Vagina (tissue), 2 donors: ENCODE measurements around the gene PDK2. TPM values are rescaled to one million over a fixed set of nuclear protein-coding genes. Genes with fewer than 3 reads are reported as not detected.
A peak's percentile ranks its signal among the peaks of the same experiment; 100 is the strongest.

Experiments used
- DNase-seq, 2 donors: peaks; one replicate each; pipeline ENCODE4 v3.0.0-alpha.2; 2017; ENCODE audit errors: extremely low spot score in 2 of 2
- H3K27ac ChIP-seq: fragments of 200-600 bp; sonication (generic); one replicate; pipeline ENCODE4 v1.5.1; 2019
- H3K27me3 ChIP-seq: fragments of 200-600 bp; sonication (generic); one replicate; pipeline ENCODE4 v1.5.1; 2019
- H3K36me3 ChIP-seq, 2 donors: fragments of 200-600 bp; sonication (generic); one replicate each; pipeline ENCODE4 v1.5.1; 2017 to 2019
- H3K4me1 ChIP-seq: fragments of 200-600 bp; sonication (generic); one replicate; pipeline ENCODE4 v1.5.1; 2019
- H3K4me3 ChIP-seq, 2 donors: fragments of 200-600 bp; sonication (generic); 1 replicate in 1 of 2; 2 replicates in 1 of 2; pipeline ENCODE4 v1.5.1; 2016 to 2019
- H3K9me3 ChIP-seq: fragments of 200-600 bp; sonication (generic); one replicate; pipeline ENCODE4 v1.5.1; 2019
- POLR2A ChIP-seq, 2 donors: fragments of 450-650 bp; IDR thresholded peaks; one replicate each; pipeline ENCODE4 v1.6.1; 2017; ENCODE audit warnings: antibody characterized with exemption in 2 of 2, mild to moderate bottlenecking in 2 of 2, moderate library complexity in 2 of 2
- POLR2AphosphoS5 ChIP-seq, 2 donors: sonication (generic); formaldehyde crosslinking; IDR thresholded peaks; one replicate each; pipeline ENCODE4 v1.9.0; 2017; ENCODE audit warnings: antibody characterized with exemption in 2 of 2, mild to moderate bottlenecking in 2 of 2, low read depth in 1 of 2; ENCODE audit not compliant: insufficient read depth in 1 of 2
- intact Hi-C: fragments of 100-400 bp; cut with DNase I; formaldehyde crosslinking; loops from one replicate; pipeline ENCODE4 v1.15.1; 2023
- total RNA-seq: library from RNA; depleted of rRNA; stranded (reverse); fragments of >200 nt; gene quantifications from one replicate; pipeline ENCODE4 v1.2.3, GENCODE V29; 2016
- TF ChIP-seq, protein P1 (sequence below), 3 experiments: fragments of 450-650 bp in 2 of 3; fragments of 200-600 bp in 1 of 3; sonication (generic) in 1 of 3; IDR thresholded peaks; one replicate each; pipeline ENCODE4 v1.5.1; 2017 to 2019; ENCODE audit warnings: antibody characterized with exemption in 3 of 3, mild to moderate bottlenecking in 2 of 3, moderate library complexity in 2 of 3

Gene PDK2
- total RNA-seq, 1 donor from 2014 or later, result 44.4 TPM

DNA sequence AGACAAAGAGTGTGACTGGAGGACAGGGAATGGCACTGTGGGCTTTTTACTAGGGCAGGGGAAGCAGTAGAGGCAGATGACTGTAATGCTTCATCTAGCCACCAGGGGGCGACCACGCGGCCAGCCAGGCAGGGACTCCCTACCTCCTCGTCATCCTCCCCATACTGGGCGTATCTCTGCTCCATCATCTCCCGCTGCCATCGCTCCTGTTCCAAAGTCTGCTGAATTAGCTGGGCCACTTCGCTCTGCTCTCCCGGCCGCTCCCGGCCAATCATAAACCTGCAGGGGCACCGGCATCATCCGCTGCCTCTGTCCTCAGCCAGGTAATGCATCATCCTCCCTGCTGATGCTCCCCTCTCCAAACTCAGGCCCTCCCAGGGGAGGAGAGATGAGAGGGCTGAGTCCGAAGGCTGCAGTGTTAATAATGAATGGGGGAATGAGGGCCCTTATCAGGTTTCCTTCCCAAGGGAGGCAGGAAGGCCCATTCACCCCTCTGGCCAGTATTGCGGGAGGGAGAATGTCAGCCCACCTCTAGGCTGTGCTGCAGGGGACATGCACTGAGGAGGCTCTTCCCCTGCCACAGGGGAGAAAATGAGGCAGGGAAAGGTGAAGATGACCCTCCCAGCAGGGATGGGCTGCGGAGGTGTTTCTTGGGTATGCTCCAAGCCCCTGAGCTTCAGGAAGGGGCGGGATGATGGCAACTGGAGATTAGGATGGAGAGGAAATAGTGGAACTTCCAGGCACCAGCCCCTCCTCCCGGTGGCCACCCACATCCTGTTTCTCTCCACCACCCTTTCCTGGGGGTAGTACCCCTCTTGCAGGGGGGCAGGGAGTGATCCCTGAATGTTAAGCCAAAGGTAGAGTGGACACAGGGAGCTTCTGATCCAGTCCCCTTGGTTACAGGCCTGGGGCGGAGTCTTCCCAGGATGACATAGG is 45.1 kb downstream of the PDK2 start:
- TF ChIP-seq, protein P1, sequence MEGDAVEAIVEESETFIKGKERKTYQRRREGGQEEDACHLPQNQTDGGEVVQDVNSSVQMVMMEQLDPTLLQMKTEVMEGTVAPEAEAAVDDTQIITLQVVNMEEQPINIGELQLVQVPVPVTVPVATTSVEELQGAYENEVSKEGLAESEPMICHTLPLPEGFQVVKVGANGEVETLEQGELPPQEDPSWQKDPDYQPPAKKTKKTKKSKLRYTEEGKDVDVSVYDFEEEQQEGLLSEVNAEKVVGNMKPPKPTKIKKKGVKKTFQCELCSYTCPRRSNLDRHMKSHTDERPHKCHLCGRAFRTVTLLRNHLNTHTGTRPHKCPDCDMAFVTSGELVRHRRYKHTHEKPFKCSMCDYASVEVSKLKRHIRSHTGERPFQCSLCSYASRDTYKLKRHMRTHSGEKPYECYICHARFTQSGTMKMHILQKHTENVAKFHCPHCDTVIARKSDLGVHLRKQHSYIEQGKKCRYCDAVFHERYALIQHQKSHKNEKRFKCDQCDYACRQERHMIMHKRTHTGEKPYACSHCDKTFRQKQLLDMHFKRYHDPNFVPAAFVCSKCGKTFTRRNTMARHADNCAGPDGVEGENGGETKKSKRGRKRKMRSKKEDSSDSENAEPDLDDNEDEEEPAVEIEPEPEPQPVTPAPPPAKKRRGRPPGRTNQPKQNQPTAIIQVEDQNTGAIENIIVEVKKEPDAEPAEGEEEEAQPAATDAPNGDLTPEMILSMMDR (IDR thresholded peaks at IDR 0.05), result peak; percentile 92 to 97 (median 94)
- TF ChIP-seq POLR2AphosphoS5 (IDR thresholded peaks at IDR 0.05; ENCODE audit: insufficient read depth in 1 of 2, low read depth in 1 of 2) (peak in 1 of 2 donors; percentile 56), POLR2A (IDR thresholded peaks at IDR 0.05) (no peak)
- no peak for DNase-seq

DNA sequence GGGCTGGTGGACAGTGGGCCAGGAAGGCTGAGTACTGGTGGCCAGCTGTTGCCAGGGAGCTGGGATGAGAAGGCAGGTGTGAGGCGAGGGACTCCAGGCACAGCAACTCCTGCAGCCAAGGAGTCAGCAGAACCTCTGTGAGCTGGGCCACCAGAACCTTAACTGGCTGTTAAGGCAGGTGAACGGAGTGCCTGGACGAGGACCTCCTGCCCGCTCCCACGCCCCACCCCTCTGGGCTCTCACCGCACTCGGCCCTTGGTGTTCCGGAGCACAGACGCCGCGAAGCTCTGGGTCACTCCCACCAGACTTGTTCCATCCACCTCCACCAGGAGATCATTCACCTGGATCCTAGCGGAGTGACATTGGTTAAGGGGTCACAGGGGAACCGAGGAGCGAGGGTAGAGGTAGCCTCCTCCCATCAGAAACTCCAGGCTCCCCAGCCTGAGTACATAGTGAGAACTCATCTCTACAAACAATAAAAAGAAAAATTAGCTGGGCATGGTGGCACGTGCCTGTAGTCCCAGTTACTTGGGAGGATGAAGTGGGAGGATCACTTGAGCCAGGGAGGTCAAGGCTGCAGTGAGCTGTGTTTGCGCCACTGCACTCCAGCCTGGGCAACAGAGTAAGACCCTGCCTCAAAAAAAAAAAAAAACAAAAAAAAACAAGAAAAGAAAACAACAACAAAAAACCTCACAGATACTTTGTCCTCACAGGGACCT is 46.0 kb downstream of the PDK2 start:
- Histone ChIP-seq H3K9me3 (no peaks in the 10 kb centered on the region), H3K4me1 (peaks cover 53% of the 10 kb centered on the region), H3K36me3 (peaks cover 0 to 81% of the 10 kb centered on the region in 2 donors), H3K4me3 (no peak overlapping the region), H3K27me3 (no peaks in the 10 kb centered on the region), H3K27ac (no peak overlapping the region)
- TF ChIP-seq POLR2A (IDR thresholded peaks at IDR 0.05), result no peak
- TF ChIP-seq, protein P1 (IDR thresholded peaks at IDR 0.05), result no peak
- TF ChIP-seq POLR2AphosphoS5 (IDR thresholded peaks at IDR 0.05; ENCODE audit: insufficient read depth in 1 of 2, low read depth in 1 of 2), result no peak
- intact Hi-C loops, result no loop called here
- DNase-seq, result no peak

More for the DNA sequence above, 45.1 kb downstream of the PDK2 start:
- Histone ChIP-seq H3K27ac (no peak overlapping the region), H3K9me3 (no peaks in the 10 kb centered on the region), H3K4me1 (peaks cover 44% of the 10 kb centered on the region), H3K27me3 (no peaks in the 10 kb centered on the region), H3K36me3 (peaks cover 0 to 90% of the 10 kb centered on the region in 2 donors), H3K4me3 (peak overlapping the region in 1 of 2 donors; percentile 7)
- intact Hi-C loops, result no loop called here

DNA sequence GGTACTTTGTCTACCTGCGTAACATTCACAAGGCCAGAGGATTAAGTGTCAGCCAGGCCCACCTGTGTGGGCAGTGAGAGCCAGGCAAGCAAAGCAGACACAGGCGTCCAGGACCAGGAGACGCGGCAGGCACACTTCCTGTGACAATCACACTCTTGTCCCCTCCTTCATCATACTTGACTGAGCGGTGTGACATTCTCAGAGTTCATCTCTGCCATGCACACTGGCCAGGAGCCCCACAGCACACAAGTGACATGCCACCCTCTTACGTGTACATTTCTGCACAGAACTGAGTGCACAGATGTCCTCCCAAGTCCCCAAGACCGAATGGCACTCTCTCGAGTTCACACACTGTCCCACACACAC is 46.6 kb downstream of the PDK2 start:
- intact Hi-C loops, result no loop called here
- H3K4me1 ChIP-seq, result peaks cover 59% of the 10 kb centered on the region

DNA sequence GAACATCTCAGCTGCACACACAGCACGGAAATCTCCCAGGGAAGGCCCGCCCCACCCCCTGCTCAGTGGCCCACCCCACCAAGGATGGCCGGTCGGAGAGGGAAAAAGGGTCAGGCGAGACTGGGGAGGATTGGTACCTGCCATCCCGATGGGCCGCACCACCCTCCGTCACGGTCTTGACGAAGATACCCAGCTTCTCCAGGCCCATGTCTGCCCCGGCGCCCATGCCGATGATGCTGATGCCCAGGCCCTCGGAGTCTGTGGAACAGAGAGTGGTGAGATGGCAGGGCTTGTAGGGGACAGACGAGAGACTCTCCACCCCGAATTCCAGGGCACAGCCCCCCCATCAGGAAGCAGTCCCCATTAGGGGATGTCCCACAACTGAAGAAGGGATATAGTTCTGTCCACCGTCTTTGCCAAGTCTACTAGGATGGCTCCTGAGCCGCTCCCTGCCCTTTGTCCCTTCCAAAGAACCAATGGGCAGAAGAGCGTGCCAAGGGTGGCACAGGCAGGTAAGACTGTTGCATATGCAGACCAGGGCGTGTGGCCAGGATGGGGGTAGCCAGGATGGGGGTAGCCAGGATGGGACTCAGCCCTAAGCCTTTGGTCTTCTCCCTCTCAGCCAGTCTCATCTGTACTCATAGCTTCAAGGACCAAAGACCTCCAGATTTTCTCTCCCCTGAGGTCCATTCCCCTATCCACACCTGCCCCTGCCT is 48.5 kb downstream of the PDK2 start:
- peaks cover 0 to 59% of the 10 kb centered on the region in 2 donors for H3K36me3 ChIP-seq
- intact Hi-C loops, result no loop called here
- peaks cover 77% of the 10 kb centered on the region for H3K4me1 ChIP-seq
- no peak for DNase-seq
- H3K27ac ChIP-seq, result no peak overlapping the region
- no peaks in the 10 kb centered on the region for H3K27me3 ChIP-seq
- no peak for TF ChIP-seq POLR2A (IDR thresholded peaks at IDR 0.05)
- TF ChIP-seq, protein P1 (IDR thresholded peaks at IDR 0.05), result no peak
- TF ChIP-seq POLR2AphosphoS5 (IDR thresholded peaks at IDR 0.05; ENCODE audit: insufficient read depth in 1 of 2, low read depth in 1 of 2), result no peak
- no peaks in the 10 kb centered on the region for H3K9me3 ChIP-seq
- H3K4me3 ChIP-seq, result no peak overlapping the region

More for the DNA sequence above, 46.6 kb downstream of the PDK2 start:
- no peaks in the 10 kb centered on the region for H3K9me3 ChIP-seq
- DNase-seq, result no peak
- H3K27ac ChIP-seq, result no peak overlapping the region
- H3K27me3 ChIP-seq, result no peaks in the 10 kb centered on the region
- H3K4me3 ChIP-seq, result no peak overlapping the region
- TF ChIP-seq, protein P1 (IDR thresholded peaks at IDR 0.05), result no peak
- TF ChIP-seq POLR2AphosphoS5 (IDR thresholded peaks at IDR 0.05; ENCODE audit: insufficient read depth in 1 of 2, low read depth in 1 of 2) (no peak), POLR2A (IDR thresholded peaks at IDR 0.05) (no peak)
- H3K36me3 ChIP-seq, result peaks cover 0 to 75% of the 10 kb centered on the region in 2 donors
